ENCODE data around the gene ATP6V0C. TPM values are rescaled to one million over a fixed set of nuclear protein-coding genes. Genes with fewer than 3 reads are reported as not detected.

Gene ATP6V0C
- polyA plus RNA-seq, 1 donor from 2014 or later = 100 TPM

DNA sequence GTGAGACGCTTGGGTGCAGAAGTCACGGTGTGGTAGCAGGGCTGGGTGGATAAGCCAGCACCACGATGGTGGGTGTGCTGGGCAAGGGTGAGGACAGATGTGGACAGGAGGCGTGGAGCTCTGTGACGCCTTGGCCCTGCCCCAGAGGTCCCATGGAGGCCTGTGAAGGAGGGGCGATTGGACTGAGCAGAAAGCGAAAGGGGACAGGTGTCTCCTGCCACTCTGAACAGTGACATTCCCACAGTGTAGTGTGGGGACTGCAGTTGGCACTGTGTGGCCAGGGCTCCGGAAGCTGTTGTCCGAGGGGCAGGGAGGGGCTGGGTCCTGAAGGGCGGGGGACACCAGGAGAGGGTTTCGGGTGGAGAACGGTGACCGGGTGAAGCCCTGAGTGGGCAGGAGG is 31.5 kb upstream of the ATP6V0C start:
- H3K79me2 ChIP-seq (replicated peaks; ENCODE audit: insufficient read depth, low read length) = no peaks in the 10 kb centered on the region

DNA sequence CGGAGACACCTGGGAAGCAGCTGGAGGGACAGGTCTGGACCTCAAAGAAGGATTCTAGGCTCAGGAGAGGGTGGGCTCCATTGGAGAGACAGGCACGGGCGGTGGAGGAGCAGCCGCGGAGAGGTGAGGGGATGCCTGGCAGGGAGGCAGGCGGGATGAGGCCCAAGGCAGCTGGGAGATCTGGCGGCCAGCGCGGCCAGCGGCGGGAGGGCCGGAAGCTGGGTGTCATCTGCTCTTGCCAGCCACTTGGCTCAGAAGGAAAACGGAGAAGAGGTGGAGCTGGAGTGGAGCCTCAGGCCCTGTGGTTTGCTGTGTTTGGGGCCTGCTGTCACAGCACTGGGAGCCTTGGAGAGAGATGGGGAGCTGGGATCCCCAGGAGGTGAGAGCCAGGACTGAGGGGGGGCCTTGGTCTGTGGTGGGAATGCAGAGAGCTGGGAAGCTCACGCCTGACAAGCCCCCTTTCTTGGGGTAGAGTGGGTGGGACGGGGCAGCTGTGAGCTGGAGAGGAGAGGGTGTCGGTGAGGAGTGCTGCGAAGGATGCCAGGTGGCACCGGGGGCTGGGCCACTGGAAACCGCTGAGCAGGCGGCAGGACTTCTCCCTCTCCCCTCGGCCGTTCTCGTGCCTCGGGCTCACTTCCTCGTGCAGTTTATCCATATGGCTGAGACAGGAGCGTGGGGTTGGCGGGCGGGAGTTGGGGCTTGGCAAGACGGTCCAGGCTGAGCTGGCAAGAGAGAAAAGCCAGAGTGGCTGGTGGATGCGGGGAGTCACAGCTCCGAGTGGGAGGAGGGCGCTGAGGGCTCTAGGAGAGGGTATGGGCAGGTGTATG is 30.8 kb upstream of the ATP6V0C start:
- Histone ChIP-seq H3F3A (ENCODE audit: insufficient read depth, low read length, poor library complexity, severe bottlenecking) (no peaks in the 10 kb centered on the region), H3K79me2 (replicated peaks; ENCODE audit: insufficient read depth, low read length) (no peaks in the 10 kb centered on the region), H4K20me1 (ENCODE audit: insufficient read depth) (no peaks in the 10 kb centered on the region), H3K27me3 (ENCODE audit: insufficient read depth, low read depth, low read length) (no peaks in the 10 kb centered on the region), H3K4me3 (ENCODE audit: low read length) (no peak overlapping the region), H3K9ac (ENCODE audit: low read length) (no peak overlapping the region), H3K27ac (ENCODE audit: low read length) (no peak overlapping the region), H3K9me3 (ENCODE audit: low read length) (no peaks in the 10 kb centered on the region), H3K9me2 (ENCODE audit: insufficient read depth, low read length) (no peaks in the 10 kb centered on the region), H3K4me2 (ENCODE audit: low read length) (no peak overlapping the region), H2AFZ (ENCODE audit: low read depth, low read length) (no peak overlapping the region), H3K36me3 (ENCODE audit: insufficient read depth, low read length) (no peaks in the 10 kb centered on the region)
- TF ChIP-seq EZH2 (IDR thresholded peaks at IDR 0.05; ENCODE audit: borderline replicate concordance, insufficient read depth, low read length, poor library complexity, severe bottlenecking) (no peak), EP300 (conservative IDR thresholded peaks at IDR 0.05; ENCODE audit: poor library complexity, severe bottlenecking) (no peak), MXI1 (conservative IDR thresholded peaks at IDR 0.05; ENCODE audit: poor library complexity, severe bottlenecking) (no peak), TAF1 (IDR thresholded peaks at IDR 0.05; ENCODE audit: low read depth) (no peak), POLR2AphosphoS5 (IDR thresholded peaks at IDR 0.05) (no peak), RAD21 (conservative IDR thresholded peaks at IDR 0.05) (no peak), SMC3 (conservative IDR thresholded peaks at IDR 0.05; ENCODE audit: poor library complexity) (no peak), CTCF (IDR thresholded peaks at IDR 0.05; ENCODE audit: poor library complexity, severe bottlenecking) (no peak)
- TF ChIP-seq, protein P1, sequence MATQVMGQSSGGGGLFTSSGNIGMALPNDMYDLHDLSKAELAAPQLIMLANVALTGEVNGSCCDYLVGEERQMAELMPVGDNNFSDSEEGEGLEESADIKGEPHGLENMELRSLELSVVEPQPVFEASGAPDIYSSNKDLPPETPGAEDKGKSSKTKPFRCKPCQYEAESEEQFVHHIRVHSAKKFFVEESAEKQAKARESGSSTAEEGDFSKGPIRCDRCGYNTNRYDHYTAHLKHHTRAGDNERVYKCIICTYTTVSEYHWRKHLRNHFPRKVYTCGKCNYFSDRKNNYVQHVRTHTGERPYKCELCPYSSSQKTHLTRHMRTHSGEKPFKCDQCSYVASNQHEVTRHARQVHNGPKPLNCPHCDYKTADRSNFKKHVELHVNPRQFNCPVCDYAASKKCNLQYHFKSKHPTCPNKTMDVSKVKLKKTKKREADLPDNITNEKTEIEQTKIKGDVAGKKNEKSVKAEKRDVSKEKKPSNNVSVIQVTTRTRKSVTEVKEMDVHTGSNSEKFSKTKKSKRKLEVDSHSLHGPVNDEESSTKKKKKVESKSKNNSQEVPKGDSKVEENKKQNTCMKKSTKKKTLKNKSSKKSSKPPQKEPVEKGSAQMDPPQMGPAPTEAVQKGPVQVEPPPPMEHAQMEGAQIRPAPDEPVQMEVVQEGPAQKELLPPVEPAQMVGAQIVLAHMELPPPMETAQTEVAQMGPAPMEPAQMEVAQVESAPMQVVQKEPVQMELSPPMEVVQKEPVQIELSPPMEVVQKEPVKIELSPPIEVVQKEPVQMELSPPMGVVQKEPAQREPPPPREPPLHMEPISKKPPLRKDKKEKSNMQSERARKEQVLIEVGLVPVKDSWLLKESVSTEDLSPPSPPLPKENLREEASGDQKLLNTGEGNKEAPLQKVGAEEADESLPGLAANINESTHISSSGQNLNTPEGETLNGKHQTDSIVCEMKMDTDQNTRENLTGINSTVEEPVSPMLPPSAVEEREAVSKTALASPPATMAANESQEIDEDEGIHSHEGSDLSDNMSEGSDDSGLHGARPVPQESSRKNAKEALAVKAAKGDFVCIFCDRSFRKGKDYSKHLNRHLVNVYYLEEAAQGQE (IDR thresholded peaks at IDR 0.05; ENCODE audit: borderline replicate concordance) = no peak

More for the DNA sequence above, 31.5 kb upstream of the ATP6V0C start:
- Histone ChIP-seq H3K9ac (ENCODE audit: low read length) (no peak overlapping the region), H3K27me3 (ENCODE audit: insufficient read depth, low read depth, low read length) (no peaks in the 10 kb centered on the region), H3K4me2 (ENCODE audit: low read length) (no peak overlapping the region), H4K20me1 (ENCODE audit: insufficient read depth) (no peaks in the 10 kb centered on the region), H3F3A (ENCODE audit: insufficient read depth, low read length, poor library complexity, severe bottlenecking) (no peaks in the 10 kb centered on the region), H3K36me3 (ENCODE audit: insufficient read depth, low read length) (no peaks in the 10 kb centered on the region), H3K9me3 (ENCODE audit: low read length) (no peaks in the 10 kb centered on the region), H2AFZ (ENCODE audit: low read depth, low read length) (no peak overlapping the region), H3K9me2 (ENCODE audit: insufficient read depth, low read length) (no peaks in the 10 kb centered on the region), H3K27ac (ENCODE audit: low read length) (no peak overlapping the region), H3K4me3 (ENCODE audit: low read length) (no peak overlapping the region)
- TF ChIP-seq EZH2 (IDR thresholded peaks at IDR 0.05; ENCODE audit: borderline replicate concordance, insufficient read depth, low read length, poor library complexity, severe bottlenecking) (no peak), POLR2AphosphoS5 (IDR thresholded peaks at IDR 0.05) (no peak), RAD21 (conservative IDR thresholded peaks at IDR 0.05) (no peak), SMC3 (conservative IDR thresholded peaks at IDR 0.05; ENCODE audit: poor library complexity) (no peak), CTCF (IDR thresholded peaks at IDR 0.05; ENCODE audit: poor library complexity, severe bottlenecking) (no peak), TAF1 (IDR thresholded peaks at IDR 0.05; ENCODE audit: low read depth) (no peak)

All from neural cell (in vitro differentiated cells).